Effector memory CD8-positive, alpha-beta T cell (primary cell): Measurements from ENCODE around the gene PDPK1.
A peak's percentile ranks its signal among the peaks of the same experiment; 100 is the strongest.

Experiments
- ATAC-seq: fragments of 150-1000 bp; cut with Tn5 transposase; replicated peaks from 2 replicates; pipeline ENCODE4 v1.10.0; 2021; ENCODE audit warnings: mild to moderate bottlenecking, moderate library complexity
- DNase-seq, 3 experiments: peaks; one replicate each; pipeline ENCODE4 v3.0.0; 2021
- H3K27ac Mint-ChIP-seq, 2 donors: one replicate each; pipeline ENCODE4 v1.8.0; 2022; ENCODE audit warnings: mild to moderate bottlenecking in 2 of 2, mixed read lengths in 2 of 2, moderate library complexity in 2 of 2
- H3K27me3 Mint-ChIP-seq, 2 donors: one replicate each; pipeline ENCODE4 v1.8.0; 2022; ENCODE audit warnings: mixed read lengths in 2 of 2
- H3K36me3 Mint-ChIP-seq: one replicate; pipeline ENCODE4 v1.8.0; 2022; ENCODE audit warnings: mild to moderate bottlenecking, moderate library complexity, mixed read lengths; ENCODE audit not compliant: insufficient read depth
- H3K4me1 Mint-ChIP-seq, 2 donors: one replicate each; pipeline ENCODE4 v1.8.0; 2022; ENCODE audit warnings: low read depth in 2 of 2, mixed read lengths in 2 of 2
- H3K4me3 Mint-ChIP-seq, 2 donors: one replicate each; pipeline ENCODE4 v1.8.0; 2022; ENCODE audit warnings: mild to moderate bottlenecking in 2 of 2, mixed read lengths in 2 of 2, moderate library complexity in 2 of 2
- H3K9me3 Mint-ChIP-seq, 2 donors: one replicate each; pipeline ENCODE4 v1.8.0; 2022; ENCODE audit warnings: mixed read lengths in 2 of 2

PDPK1 gene

DNA sequence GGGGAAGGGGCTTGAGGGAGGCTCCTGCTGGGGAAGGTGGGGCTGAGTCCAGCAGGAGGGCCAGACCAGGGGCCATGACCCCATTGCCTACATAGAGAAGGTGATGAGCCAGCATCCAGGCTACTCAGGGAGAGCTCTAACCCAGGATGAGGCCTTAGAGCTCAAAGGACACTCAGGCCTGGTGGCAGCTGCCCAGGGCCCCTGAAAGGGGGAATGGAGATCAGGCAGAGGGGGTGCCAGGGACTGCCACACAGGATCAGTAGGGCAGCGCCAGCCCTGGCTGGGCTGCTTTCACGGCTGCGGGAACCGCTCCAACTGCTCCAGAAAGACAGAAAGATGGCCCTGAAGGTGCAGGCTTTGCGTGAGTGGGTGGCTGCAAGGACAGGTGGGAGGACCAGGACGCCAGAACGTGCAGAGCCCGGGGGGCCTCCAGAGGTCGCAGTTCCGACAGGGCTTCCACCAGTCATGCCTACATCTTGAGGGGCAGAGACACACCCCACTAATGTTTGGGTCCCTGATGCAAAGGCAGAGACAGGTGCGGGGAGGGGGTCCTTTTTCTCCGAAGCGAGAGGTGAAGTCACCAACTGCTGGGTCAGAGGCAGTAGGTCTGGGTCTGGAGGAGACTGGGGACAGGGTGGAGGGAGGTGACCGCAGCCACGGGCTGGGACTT, 25.0 kb upstream of the PDPK1 start:
- H3K27ac Mint-ChIP-seq = peak overlapping the region; percentile 96
- no peaks in the 10 kb centered on the region for H3K9me3 Mint-ChIP-seq
- peak in 2 of 3 experiments; percentile 41 to 46 for DNase-seq
- ATAC-seq = peak; percentile 9
- H3K4me1 Mint-ChIP-seq = peaks cover 37 to 47% of the 10 kb centered on the region in 2 donors
- H3K36me3 Mint-ChIP-seq = peaks cover 48% of the 10 kb centered on the region
- H3K4me3 Mint-ChIP-seq = peak overlapping the region; percentile 88 to 90
- no peaks in the 10 kb centered on the region for H3K27me3 Mint-ChIP-seq

DNA sequence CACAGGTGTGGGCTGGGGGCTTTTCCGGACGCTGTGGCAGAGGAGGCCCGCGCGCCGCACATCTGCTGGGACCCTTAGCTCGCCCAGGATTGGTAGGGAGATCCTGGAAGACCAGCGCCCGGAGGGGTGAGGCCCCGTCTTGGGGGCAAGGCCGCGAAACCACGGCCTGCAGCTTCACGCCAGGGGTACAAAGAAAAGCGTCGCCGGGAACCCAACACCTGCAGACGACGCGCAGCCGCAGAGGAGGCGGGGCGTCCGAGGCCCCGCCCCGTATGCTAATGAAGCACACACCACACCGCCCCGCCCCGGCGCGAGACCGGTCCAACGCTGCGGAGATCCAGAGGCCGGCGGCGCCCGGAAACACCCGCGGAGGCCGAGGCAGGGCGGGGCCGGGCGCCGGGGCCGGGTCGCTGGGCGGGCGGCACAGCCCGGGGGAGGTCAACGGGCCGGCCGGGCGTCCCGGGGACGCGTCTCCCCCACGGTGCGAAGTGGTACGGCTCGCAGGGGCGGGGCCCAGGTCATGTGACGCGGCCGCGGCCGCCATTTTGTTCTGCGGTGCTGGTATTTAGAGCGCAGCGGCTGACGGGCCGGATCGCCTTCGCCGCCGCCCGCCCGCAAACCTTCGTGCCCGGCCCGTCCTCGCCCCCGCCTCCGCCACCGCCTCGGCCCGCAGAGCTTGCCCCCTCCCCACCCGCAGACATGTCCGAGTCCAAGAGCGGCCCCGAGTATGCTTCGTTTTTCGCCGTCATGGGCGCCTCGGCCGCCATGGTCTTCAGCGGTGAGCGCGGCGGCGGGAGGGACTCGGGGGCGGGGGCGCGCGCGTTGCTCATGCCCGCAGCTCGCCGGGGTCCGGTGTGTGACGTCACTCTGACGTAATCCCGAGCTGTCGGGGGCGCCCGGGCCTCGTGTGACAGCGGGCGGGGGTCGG, 24.2 kb upstream of the PDPK1 start, which contains the start of gene ATP6V0C:
Gene ATP6V0C (plus strand): TSS at position 548 of the 928 bp plus-strand sequence. CDS start 152 bp downstream, at position 700.
- ATAC-seq (peak; percentile 82), DNase-seq (peak; percentile 87 to 90 (median 89))
- H3K27me3 Mint-ChIP-seq = no peaks in the 10 kb centered on the region
- peaks cover 40 to 50% of the 10 kb centered on the region in 2 donors for H3K4me1 Mint-ChIP-seq
- H3K4me3 Mint-ChIP-seq = peak within 1 kb of the TSS; percentile 91
- peak within 1 kb of the TSS; percentile 96 for H3K27ac Mint-ChIP-seq
- H3K9me3 Mint-ChIP-seq = no peaks in the 10 kb centered on the region
- H3K36me3 Mint-ChIP-seq = peaks cover 54% of the 10 kb centered on the region

DNA sequence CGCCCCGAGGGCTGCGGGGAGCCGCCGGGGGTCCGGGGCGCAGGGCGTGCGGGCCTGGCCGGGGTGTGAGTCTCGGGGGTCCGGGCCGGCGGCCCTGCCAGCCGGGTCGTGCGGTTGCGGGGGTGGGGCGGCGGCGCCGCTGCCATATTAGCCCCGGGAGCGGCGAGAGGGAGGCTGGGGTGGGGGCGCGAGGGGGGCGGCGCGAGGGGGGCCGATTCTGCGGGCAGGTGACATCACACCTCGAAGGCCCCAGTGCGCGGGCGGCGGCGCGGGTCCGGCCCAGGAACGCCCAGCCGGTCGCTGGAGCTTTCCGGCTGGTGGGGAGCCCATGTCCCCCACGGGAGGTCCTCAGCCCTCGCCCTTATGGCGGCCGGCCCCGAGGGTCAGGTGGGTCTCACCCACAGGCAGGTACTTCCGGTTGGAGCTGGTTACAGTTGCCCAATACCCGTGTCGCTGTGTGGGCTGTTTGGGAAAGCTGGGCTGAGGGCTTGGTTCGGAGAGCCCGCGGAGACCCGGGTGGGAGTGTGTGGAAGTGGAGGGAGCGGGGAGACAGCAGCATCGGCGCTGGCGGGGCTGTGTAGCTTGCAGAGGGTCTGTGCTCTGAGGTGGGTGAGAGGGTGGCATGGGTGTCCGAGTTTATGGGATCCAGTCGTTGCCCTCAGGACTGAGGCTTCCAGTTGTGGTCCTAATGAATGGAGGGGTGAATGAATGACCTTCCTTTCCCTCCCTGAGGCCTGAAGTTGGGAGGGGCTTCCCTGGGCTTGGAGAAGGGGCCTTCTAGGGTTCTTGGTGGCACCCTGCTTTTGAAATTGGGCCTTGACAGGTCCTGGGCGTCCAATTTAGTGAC, 23.3 kb upstream of the PDPK1 start:
- peaks cover 46 to 58% of the 10 kb centered on the region in 2 donors for H3K4me1 Mint-ChIP-seq
- H3K4me3 Mint-ChIP-seq = peak overlapping the region; percentile 91
- no peaks in the 10 kb centered on the region for H3K27me3 Mint-ChIP-seq
- no peaks in the 10 kb centered on the region for H3K9me3 Mint-ChIP-seq
- H3K27ac Mint-ChIP-seq = peak overlapping the region; percentile 96
- ATAC-seq (peak; percentile 19), DNase-seq (peak in 2 of 3 experiments; percentile 36 to 40)
- peaks cover 62% of the 10 kb centered on the region for H3K36me3 Mint-ChIP-seq

DNA sequence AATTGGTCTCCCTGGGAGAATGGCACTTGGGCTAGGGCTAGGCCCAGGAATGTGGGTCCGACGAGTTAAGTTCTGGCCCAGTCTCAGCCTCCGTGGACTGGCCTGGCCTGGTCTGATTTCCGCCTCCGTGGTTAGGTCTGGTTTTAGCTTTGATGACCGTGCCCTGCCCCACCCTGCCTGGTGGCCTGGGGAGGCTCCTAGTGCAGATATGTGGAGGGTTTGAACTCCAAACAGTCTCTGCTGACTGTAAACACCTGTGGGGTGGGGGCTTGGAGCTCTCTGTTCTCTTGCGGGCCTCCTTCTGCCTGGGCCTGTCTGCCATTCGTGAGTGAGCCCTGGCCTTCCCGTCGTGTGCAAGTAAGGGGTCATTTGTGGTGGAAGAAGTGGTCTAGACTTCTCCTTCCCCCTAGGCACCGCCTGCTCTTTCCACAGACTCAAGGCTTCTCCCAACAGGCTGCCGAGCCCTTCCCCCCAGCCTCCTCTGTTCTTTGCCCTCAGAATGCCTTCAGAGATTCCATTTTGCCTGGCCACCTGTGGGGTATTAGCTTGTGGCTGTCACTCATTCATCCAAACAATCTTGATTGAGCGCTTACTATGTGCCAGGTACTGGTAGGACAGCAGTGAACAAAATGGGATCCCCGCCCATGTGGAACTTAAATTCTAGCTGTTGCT, 22.5 kb upstream of the PDPK1 start:
- H3K27ac Mint-ChIP-seq = peak overlapping the region; percentile 96
- H3K36me3 Mint-ChIP-seq = peaks cover 70% of the 10 kb centered on the region
- H3K9me3 Mint-ChIP-seq = no peaks in the 10 kb centered on the region
- DNase-seq (no peak), ATAC-seq (no peak)
- peaks cover 51 to 62% of the 10 kb centered on the region in 2 donors for H3K4me1 Mint-ChIP-seq
- peak overlapping the region; percentile 91 for H3K4me3 Mint-ChIP-seq
- H3K27me3 Mint-ChIP-seq = no peaks in the 10 kb centered on the region

DNA sequence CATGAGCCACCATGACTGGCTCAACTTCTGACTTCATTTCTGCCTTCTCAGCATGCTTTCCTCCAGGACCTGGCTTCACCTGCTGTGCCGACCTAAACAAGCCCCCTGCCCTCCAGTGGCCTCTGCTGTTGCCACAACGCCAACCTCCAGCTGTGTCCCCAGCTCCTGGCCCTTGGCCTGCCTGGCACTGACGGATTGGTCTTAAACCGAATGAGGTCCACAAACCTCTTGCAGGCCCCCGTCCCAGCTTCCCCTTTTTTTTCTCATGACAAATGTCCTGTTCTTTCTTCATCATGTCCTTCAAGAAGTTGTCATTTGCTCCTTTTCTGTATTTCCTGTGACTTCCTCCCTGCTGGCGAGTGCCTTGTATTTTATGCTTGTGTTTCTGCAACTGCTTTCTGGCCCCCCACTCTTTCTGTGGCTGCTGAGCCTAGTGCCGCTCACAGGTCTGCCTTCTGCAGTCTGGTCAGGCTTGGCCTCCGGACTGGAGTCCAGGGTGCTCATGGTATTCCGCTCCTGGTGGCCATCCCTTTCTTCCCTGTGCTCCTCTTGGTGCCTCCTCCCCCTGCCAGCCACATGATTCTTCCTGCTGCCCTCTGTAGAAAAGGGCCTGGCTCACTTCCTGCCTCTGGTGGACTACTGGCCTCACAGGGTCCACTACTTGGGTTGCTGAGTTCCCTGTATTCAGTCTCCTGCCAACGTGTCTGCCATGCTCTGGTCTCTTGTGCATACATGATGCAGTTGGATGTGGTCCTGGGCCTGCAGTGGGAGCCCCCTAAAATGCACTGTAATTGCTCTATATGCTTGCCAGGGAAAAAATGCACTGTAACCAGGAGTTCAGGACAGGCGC, 21.2 kb upstream of the PDPK1 start:
- Mint-ChIP-seq H3K4me3 (peak overlapping the region; percentile 91), H3K27me3 (no peaks in the 10 kb centered on the region), H3K27ac (peak overlapping the region; percentile 96), H3K9me3 (no peaks in the 10 kb centered on the region), H3K4me1 (peaks cover 56 to 67% of the 10 kb centered on the region in 2 donors), H3K36me3 (peaks cover 83% of the 10 kb centered on the region)
- ATAC-seq = no peak
- DNase-seq = no peak

DNA sequence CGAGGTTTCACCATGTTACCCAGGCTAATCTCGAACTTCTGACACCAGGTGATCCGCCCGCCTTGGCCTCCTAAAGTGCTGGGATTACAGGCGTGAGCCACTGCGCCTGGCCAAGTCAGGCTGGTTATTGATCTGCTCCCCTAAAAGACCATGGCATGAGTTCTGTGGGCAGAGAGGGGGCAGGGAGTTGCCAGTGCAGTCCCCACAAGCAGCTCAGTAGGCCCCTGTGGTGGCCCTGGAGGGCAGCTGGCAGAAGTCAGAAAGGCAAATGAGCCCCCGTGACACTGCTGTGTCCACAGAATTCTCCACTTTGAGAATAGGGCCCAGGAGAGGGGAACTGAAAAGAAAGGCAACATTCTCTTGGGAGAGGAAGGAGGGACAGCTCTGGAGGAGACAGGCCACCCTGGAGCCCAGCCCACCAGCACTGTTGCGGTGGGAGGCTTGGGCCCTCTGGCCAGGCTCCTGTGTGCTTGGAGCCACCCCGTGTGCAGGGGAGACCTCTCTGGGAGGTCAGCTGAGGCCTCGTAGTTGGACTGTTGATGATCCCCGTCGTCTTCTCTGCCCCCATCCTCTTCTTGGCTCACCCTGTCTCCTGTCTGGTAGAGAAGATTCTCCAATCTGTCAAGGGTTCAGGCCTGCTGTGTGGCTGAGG, 19.7 kb upstream of the PDPK1 start:
- Mint-ChIP-seq H3K4me3 (peak overlapping the region; percentile 84 to 91), H3K9me3 (no peaks in the 10 kb centered on the region), H3K27ac (peak overlapping the region in 1 of 2 donors; percentile 96), H3K27me3 (no peaks in the 10 kb centered on the region), H3K36me3 (peaks cover 88% of the 10 kb centered on the region), H3K4me1 (peaks cover 49 to 59% of the 10 kb centered on the region in 2 donors)
- no peak for ATAC-seq
- no peak for DNase-seq

DNA sequence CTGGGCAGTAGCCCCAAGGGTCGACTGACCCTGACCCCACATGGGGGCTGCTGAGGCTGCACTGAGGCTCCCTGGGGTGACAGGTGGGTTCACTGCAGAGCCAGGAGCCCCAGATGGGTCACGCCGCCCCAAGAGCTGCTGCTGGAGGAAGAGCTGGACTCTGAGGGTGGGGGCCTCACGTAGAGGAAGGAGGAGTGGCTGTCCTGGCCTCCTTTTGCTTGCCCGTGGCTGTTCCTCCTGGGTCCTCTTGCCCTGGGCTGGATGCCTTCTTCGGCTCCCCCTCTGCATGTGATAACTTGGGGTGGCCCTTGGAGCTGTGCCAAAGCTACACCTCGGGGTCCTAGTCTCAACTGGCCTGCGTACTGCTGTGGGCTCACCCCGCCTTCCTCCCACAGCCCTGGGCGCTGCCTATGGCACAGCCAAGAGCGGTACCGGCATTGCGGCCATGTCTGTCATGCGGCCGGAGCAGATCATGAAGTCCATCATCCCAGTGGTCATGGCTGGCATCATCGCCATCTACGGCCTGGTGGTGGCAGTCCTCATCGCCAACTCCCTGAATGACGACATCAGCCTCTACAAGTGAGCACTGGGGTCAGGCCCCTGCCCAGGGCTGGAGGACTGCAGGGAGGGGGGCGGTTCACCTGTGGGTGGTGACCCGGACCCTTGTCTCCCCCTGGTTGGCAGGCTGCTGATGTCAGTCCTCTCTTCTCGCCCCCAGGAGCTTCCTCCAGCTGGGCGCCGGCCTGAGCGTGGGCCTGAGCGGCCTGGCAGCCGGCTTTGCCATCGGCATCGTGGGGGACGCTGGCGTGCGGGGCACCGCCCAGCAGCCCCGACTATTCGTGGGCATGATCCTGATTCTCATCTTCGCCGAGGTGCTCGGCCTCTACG, 18.8 kb upstream of the PDPK1 start:
- Mint-ChIP-seq H3K9me3 (no peaks in the 10 kb centered on the region), H3K27me3 (no peaks in the 10 kb centered on the region), H3K27ac (peak overlapping the region; percentile 13 to 96), H3K4me1 (peaks cover 51 to 58% of the 10 kb centered on the region in 2 donors), H3K4me3 (peak overlapping the region; percentile 84 to 86), H3K36me3 (peaks cover 88% of the 10 kb centered on the region)
- no peak for ATAC-seq
- no peak for DNase-seq

DNA sequence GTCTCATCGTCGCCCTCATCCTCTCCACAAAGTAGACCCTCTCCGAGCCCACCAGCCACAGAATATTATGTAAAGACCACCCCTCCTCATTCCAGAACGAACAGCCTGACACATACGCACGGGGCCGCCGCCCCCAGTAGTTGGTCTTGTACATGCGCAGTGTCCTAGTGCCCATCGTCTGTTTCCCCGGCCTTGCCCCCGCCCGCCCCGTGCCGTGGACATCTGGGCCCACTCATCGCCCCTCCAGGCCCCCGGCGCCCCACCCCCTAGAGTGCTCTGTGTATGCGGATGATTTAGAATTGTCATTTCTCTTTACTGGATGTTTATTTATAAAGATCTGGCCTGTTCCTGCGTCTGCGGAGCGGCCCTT, 18.1 kb upstream of the PDPK1 start:
- DNase-seq = no peak
- H3K4me1 Mint-ChIP-seq = peaks cover 51 to 59% of the 10 kb centered on the region in 2 donors
- H3K27me3 Mint-ChIP-seq = no peaks in the 10 kb centered on the region

DNA sequence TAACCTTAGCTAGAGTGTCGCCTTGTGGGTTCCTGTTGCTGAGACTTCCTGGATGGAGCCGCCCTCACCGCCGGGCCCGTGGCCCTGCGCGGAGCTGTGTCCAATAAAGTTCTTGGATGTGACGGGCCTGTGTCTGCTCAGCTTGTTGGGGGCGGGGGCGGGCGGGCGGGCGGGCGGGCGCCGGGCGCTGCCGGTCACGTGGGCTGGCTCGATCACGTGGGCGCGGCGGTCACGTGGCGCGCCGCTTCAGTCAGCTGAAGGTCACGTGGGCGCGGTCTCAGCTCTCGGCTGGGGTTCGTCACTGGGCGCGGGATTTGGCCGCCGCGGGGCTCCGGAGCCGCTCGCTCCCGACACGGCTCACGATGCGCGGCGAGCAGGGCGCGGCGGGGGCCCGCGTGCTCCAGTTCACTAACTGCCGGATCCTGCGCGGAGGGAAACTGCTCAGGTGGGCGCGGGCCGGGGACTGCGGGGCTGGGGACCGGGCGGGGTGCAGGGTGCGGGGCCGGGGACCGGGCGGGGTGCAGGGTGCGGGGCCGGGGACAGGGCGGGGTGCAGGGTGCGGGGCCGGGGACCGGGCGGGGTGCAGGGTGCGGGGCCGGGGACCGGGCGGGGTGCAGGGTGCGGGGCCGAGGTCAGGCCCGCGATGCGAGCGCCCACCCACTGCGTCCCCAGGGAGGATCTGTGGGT, 17.6 kb upstream of the PDPK1 start, which contains the start of gene AMDHD2:
Gene AMDHD2 (plus strand): TSS at position 275 of the 687 bp plus-strand sequence. CDS start 88 bp downstream, at position 363.
- peak within 1 kb of the TSS; percentile 95 to 96 for H3K27ac Mint-ChIP-seq
- H3K4me1 Mint-ChIP-seq = peaks cover 48 to 54% of the 10 kb centered on the region in 2 donors
- H3K9me3 Mint-ChIP-seq = no peaks in the 10 kb centered on the region
- peak within 1 kb of the TSS; percentile 84 to 86 for H3K4me3 Mint-ChIP-seq
- DNase-seq = peak; percentile 85 to 91 (median 89)
- H3K36me3 Mint-ChIP-seq = peaks cover 80% of the 10 kb centered on the region
- H3K27me3 Mint-ChIP-seq = no peaks in the 10 kb centered on the region
- peak; percentile 66 for ATAC-seq

More for the DNA sequence above, 18.1 kb upstream of the PDPK1 start:
- H3K9me3 Mint-ChIP-seq = no peaks in the 10 kb centered on the region
- no peak for ATAC-seq
- peaks cover 86% of the 10 kb centered on the region for H3K36me3 Mint-ChIP-seq
- H3K27ac Mint-ChIP-seq = peak overlapping the region; percentile 95 to 96
- peak overlapping the region; percentile 84 to 86 for H3K4me3 Mint-ChIP-seq

DNA sequence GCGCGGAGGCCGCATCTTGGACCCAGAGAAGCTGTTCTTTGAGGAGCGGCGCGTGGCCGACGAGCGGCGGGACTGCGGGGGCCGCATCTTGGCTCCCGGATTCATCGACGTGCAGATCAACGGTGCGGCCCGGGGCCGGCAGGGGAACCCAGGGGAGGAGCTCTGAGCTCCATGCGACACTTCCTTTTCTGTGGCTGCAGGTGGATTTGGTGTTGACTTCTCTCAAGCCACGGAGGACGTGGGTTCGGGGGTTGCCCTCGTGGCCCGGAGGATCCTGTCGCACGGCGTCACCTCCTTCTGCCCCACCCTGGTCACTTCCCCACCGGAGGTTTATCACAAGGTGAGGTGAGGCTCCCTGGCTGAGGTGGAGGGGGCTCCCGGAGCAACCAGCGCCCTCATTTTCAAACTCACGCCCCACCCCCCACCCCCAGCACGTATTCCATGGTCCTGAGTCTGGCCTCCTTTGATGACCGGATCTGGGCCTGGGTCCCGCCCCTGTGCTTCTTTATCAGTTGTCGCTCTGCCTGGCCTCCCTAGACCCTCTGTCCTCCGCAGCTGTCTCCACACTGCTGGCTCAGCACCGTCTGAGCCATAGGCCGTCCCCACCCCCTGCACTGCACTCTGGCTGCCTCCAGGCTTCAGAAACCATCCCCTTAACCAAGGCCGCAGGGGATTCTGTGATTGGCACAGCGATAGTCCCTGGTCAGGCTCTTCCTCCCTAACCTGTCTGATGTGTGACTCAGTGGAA, 16.9 kb upstream of the PDPK1 start:
- Mint-ChIP-seq H3K4me3 (peak overlapping the region; percentile 84 to 86), H3K9me3 (no peaks in the 10 kb centered on the region), H3K27me3 (no peaks in the 10 kb centered on the region), H3K36me3 (peaks cover 73% of the 10 kb centered on the region), H3K27ac (peak overlapping the region; percentile 95 to 96), H3K4me1 (peaks cover 44 to 47% of the 10 kb centered on the region in 2 donors)
- peak; percentile 78 for ATAC-seq
- peak; percentile 71 to 79 (median 78) for DNase-seq
